Stimulated activated CD8-positive, alpha-beta memory T cell treated with anti-CD3 and anti-CD28 coated beads, Interleukin-7, amount 100 ng/mL, for 1 hour (primary cell): ENCODE results near the gene LSS.
A peak's percentile ranks its signal among the peaks of the same experiment; 100 is the strongest.
"Not testable (repeated sequence)": the region's sequence is repeated elsewhere in the genome, so short reads cannot be mapped to it uniquely, and the experiment has no call there.

Experiments used
- DNase-seq, 2 donors: peaks; one replicate each; pipeline ENCODE4 v3.0.0-alpha.2; 2020; ENCODE audit warnings: low read depth in 2 of 2

Gene LSS

DNA sequence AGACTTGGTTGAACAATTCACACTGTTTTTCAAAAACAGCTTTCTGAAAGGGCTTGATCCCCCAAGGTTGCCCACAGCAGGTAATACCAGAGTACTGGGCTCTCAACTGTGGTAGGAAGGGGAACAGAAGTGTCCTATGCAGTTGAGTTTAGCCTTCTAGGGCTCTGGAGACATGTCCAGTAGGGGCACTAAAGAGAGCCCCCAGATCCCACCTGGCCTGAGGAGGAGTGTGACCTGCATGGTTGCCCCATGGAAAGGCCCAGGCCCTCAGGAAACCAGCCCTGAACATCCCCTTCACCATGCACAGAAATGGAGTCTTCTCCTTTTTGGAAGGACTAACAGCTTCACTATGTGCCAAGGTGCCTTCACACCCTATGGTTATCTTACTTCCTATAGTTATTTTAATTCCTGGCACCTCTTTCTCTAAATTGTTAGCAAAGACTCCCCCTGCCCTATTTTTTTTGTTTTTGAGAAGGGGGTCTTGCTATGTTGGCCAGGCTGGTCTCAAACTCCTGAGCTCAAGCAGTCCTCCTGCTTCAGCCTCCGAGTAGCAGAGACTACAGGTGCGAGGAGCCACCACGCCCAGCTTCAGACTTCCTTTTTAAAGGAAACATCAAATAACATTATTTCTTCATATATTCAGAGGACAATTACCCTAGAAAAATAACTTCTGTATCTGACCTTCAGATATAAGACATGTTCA lies 16.8 kb upstream of the LSS start:
- no peak for DNase-seq

DNA sequence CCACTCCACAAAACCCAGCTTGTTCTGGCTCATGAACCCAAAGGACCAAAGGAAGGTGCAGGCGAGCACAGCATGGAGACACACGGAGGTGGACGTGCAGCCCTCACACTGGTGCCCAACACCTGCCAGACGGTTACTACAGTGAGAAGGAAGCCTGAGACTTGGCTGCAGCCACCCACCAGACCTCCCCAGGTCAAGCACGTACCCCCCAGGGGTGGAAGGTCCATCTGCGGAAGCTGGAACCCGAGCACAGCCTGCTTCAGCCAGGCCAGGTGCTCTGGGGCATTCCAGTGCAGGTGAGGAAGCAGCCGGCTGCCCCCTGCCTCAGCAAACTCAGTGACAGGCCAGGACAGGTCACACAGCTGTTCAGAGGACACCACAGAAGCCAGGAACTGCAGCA lies 16.0 kb upstream of the LSS start:
- DNase-seq: no peak

DNA sequence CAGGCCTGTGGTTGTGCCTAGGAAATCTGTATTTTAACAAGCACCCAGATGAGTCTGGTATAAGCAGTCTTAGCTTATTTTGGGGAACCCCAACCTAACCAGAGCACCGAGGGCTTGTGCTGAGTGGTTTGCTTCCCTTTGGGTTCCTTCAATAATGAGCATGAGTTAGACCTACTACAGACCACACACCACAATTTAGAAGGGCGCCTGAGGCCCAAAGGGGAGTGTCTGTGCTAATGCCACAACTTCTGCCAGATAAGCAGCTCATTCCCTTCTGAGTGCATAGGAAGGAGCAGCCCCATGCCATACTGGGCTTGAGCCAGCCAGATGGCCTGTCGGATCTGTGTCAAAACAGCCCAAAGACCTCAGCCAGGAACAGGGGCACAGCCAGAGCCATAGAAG lies 15.4 kb upstream of the LSS start:
- no peak for DNase-seq

DNA sequence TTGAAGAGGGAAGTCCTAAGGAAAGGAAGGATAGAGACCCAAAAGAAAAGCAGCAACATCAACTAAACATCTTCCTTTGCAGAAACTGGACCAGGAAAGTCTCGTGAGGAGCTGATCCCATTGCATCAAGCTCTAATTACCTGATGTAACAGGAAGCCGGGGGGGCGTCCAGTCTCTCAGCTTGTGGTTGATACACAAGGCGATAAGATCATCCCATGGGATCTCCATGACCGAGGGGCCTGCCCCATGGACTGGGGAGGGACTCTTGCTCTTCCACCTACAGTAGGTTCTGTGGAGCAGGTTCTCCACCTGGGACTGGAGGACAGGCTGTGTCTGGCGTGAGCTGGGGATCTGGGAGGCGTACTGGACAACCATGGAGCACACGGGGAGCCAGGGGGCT lies 14.8 kb upstream of the LSS start:
- no peak for DNase-seq

DNA sequence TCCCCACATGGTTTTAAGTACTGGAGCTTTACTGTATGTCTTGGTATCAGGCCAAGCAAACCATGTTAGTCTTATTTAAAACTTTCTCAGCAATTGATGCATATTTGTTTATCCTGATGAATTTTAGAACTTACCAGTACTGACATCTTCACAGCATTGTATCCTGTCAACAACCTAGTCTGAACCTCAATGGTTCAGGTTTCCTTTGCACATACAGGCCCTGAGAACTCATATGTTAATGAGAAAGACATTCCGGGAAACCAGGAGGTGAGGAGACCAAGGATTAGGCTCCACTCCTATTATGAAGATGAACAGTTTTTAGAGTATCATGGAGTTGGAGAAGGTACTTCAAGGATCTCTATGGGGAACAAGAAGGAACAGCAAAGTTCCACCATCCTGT lies 13.0 kb upstream of the LSS start:
- DNase-seq: not testable (repeated sequence)

DNA sequence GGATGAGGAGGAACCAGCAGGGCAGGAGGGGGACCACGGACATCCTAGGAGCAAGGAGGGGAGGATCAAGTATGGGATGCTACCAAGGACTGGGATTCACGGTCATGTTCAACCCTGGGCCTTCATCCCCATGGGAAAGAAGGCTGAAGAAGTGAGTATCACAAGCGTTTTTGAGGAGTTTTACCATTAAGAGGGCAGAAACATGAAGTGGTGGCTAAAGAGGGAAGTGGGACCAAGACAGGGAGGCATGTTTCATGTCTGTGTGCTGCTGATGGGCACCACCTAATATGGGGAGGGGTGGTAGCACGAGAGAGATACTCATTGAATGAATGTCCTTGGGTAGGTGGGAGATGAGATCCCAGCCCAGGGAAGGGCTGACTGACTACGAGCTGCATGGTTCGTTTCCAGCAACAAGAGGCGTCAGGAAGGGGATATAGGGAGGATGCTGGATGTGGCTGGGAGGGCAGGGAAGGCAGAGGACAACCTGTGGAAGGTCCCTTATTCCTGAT lies 11.3 kb upstream of the LSS start:
- no peak for DNase-seq

DNA sequence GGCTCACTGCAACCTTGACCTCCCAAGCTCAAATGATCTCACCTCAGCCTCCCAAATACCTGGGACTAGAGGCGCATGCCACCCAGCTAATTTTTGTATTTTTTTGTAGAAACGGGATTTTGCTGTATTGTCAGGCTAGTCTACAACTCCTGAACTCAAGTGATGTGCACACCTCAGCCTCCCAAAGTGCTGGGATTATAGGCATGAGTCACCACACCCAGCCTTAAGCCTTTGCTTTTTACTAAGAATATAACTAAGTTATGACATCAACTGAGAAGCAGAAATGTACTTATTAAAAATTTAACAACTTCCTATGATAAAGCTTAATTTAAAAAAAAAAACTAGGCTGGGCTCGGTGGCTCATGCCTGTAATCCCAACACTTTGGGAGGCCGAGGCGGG lies 8.9 kb upstream of the LSS start:
- no peak for DNase-seq

DNA sequence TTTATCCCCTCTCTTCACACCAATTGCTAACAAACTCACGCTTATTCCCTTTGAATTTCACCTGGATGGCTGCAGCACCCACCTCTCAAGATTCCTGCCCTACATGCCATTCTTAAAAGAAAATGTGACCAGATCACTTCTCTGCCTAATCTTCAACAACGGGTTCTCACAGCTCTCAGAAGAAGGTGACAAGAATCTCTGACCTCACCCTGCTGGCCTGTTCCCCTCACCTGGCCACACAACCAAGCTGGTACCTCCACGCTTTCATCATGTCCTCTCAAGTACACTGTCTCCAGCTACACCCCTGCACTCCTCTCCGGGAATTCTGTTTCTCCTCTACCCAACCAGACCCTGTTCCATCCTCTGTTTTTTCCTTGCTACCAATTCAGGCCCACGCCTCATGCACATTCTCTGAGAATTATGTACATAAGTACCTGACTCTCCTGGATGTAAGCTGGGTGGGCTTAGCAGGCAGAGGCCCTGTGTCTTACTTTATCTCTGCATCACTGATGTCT lies 5.9 kb upstream of the LSS start:
- no peak for DNase-seq

DNA sequence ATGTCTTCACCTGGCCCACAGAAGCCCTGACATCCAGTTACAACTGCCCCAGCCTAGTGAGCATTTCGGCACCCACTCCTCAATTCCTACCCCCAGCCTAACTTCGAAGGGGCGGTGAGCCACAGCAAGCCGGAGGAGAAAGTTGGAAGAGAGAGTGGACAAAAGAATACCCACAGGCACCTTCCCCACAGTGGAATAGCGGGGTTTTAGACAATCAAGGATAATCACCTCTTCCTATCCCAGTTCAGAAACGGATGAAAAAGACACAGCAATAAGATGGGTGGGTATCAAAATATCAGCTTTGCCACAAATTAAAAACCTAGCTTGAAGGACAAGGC lies 1.3 kb upstream of the LSS start:
- no peak for DNase-seq

DNA sequence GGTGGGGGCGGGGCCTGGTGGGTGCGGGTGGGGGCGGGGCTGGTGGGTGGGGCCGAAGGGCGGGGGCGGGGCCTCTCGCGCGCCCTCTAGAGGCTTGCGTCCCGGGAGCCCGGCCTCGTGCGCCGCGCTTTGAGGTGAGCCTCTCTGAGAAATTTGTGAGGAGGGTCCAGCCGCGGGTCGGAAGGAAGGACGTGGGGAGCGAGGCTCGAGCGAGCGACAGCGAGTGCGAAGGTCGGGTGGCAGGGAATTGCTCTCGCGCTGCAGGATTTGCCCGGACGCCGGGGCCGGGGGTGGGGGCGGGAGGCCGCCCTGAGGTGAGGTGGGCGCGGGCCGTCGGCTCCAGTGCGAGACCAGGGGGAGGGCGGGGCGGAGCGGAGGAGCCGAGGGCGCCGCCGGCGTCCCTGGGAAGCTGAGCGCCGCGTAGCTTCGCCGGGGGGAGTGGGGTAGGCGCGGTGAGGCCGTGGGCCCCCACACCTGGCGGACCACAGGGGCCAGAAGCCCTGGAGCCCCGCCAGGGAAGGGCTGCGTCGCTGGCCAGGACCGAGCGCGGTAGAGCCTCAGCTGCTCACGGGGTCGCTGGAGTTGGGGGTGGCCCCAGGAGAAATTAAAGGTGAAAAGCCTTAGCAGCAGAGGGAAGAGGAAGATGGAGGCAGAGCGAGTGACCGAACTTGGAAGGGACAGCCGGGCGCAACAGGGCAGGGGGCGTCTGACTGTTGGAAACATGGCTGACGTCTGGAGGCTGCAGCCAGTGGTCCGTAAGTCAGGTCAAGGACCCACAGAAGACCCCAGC lies 754 bp upstream of the LSS start:
- peak in 1 of 2 donors; percentile 14 for DNase-seq

DNA sequence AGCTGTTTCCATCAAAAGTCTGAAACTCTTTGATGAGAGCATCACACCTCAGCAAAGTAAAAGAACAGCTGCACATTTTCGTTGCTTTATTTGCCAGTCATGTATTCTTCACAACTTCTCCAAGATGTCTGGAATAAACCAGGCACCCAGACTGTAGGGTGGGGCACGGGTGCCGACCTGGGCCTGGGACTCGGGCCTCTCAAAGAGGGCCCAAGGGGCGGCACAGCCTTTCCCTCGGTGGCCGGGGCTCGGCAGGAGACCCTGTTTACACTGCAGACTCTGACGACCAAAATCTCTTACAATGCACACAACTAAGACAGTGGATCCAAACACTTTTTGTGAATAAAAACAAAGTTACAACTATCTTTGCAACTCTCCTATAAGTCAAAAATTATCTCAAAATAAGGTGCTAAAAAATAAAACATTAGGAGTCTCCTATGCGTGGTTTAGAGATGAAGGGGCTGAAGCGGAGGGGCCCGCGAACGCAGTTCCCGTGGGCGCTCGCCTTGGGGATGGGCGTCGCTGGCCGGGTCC lies 696 bp downstream of the LSS start:
- no peak for DNase-seq

DNA sequence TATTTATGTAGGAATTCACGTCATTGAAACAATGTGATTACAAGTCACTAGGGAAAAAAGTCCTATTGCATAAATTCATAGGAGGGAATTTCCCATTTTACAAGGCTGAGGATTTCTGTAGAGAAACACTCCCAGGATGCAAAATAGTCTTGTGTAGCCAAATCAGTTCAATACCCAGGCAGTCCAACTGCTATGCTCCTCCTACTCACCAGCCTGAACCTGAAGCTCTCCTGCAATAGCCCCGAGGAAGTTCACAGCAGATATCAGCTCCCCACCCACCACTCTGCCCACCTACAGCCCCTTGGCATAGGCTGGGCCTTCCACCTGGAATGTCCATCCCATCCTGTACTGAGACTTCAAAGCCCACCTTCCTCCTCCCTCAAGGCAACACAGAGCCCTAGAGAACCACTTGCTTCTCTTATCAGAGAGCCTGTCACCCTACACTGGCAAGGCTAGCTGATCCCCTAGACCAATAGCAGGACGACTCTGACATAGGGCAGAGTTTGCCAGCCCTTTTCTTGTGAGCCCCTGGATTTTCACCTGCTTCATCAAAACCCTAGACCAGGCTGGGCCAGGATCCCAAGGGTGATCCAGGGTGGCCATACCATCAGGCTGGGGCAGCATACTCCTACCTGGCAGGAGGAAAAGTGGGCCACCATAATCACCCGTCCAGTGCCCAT lies 1.5 kb downstream of the LSS start:
- DNase-seq: no peak

DNA sequence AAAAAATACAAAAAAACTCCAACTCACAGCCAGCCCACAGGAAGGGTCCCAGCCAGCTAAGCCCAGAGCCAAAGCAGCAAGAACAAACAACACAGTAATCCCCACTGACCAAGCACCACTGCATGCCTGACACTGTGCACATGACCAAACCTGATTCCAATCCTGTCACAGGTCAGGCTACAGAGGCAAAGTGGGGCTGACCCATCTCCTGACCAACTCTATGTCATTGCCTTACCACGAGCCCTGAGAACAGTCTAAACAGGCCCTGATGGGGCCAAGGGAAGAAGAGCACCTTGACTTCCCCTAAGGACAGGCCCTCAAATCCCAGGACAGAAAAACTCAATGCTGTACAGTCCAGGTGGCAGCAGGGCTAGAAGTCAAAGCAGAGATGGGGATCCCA lies 2.4 kb downstream of the LSS start:
- no peak for DNase-seq

DNA sequence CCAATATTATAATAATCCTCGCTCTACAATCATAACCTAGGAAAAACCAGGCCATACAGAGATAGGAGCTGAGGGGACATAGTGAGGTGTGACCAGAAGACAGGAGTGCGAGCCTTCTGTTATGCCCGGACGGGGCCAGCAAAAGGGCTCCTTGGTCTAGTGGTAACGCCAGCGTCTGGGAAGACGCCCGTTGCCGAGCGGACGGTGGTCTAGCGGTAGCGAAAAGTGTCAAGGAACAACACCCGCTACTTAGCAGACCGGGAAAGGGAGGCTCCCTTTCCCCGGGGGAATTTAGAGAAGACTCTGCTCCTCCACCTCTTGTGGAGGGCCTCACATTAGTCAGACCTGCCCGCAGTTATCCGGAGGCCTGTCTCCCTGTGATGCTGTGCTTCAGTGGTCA lies 4.9 kb downstream of the LSS start:
- DNase-seq: not testable (repeated sequence)

DNA sequence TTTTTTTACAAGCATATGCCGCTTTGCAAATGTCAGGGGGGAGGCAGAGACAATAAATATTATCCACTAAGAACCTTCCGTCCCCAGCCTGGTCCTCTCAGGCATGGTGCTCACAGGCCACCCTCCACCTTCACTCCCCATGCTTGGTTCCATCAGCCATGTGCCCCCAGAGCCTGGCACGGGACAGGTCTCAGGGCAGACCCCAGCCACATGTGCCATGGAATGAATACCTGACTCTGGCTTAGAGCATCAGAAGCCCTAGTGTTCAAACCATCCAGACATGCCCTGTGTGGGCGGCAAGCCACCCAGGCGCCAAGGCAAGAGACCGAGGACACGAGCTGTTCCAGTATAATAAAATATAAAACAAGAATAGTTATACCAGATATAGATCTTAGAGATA lies 5.4 kb downstream of the LSS start:
- DNase-seq: no peak

DNA sequence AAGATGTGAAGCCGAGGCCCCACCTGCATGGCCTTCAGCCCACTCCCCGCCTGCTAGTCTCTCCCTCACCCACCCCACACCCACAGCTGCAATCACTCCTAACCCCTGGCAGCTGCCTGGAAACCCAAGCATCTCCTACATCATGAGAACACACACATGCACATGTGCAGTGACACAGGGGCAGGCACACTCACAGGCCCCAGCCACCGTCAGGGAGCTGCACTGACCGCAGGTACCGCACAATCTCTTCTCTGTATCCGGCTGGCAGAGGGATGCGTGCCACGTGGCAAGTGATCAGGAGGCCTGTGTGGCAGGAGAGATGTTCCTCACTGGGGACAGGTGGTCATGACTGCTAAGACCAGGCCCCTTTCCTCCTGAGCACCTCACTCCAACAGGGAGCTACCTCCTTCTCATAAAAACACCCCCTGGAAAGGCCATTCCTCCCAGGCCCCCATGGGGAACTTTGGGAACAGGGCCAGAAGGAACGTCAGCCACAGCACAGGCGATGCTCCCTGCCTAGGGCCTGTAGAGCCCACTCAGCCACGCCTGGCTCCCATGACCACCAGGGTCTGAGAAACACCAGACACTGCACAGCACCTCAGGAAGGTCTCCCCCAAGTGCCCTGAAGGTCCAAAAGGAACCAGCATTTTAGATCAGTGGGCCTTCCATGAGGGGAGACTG lies 6.0 kb downstream of the LSS start:
- DNase-seq: no peak

DNA sequence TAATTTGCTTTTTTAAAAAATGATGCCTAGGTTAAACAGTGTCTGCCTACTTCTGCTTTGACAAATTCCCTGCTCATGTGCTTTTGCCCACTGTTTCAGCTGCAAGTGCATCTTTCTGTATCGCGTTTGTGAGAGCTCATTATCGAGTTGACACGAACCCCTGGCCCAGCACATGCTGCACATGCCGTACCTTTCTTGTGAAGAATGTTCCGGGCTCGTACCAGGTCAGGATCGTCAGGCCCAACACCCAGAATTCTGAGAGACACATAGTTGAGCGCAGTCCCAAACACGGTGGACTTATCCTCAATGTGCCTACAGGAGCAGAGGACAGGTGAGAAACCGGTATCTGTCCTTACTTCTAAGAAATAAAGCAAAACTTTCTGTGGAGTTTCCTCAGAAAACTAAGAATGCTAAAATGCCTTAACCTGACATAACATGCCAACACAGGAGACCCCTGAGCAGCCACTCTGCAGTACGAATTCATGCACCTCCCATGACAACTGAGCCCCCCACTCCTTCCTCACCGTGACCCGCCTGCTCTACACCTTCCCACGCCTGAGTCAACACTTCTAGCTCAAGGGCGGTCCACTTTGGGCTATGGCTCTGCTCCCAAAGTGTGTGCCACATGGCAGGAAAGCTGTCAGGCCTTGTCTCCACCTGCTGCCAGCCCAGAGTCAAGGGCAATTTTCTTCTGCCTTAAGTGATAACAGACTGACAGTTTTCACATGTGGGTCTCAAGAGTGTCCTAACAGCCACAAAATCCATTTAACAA lies 6.7 kb downstream of the LSS start:
- no peak for DNase-seq

DNA sequence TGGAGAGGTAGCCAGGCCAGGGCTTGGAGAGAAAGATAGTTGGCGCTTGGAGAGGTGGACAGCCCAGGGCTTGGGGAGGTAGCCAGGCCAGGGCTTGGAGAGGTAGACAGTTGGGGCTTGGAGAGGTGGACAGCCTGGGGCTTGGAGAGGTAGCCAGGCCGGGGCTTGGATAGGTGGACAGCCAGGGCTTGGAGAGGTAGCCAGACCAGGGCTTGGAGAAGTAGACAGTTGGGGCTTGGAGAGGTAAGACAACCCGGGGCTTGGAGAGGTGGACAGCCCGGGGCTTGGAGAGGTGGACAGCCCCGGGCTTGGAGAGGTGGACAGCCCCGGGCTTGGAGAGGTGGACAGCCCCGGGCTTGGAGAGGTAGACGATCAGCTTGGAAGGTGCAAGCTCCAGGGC lies 7.7 kb downstream of the LSS start:
- DNase-seq: no peak

DNA sequence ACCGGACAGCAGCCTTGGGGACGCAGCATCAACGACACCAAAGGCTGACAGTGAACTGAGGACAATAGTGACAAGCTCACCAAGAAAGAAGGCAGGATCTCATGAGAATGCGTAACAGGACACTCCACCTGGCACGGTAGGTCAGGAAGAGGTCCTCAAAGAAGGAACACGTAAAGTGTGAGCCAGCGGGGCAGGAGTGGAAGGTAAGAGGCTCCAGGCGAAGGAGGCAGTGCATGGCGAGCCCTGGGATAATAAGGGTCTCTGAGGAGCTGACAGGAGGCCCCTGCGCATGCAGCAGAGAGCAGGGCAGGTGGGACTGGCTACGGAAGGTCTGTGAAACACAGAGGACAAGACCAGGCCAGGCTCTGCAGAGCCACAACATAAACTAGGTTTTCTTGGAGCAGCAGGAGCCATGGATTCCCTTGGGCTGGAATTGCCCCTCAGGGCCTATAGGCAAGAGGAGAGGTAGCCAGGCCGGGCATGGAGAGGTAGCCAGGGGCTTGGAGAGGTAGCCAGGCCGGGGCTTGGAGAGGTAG lies 8.2 kb downstream of the LSS start:
- DNase-seq: no peak

DNA sequence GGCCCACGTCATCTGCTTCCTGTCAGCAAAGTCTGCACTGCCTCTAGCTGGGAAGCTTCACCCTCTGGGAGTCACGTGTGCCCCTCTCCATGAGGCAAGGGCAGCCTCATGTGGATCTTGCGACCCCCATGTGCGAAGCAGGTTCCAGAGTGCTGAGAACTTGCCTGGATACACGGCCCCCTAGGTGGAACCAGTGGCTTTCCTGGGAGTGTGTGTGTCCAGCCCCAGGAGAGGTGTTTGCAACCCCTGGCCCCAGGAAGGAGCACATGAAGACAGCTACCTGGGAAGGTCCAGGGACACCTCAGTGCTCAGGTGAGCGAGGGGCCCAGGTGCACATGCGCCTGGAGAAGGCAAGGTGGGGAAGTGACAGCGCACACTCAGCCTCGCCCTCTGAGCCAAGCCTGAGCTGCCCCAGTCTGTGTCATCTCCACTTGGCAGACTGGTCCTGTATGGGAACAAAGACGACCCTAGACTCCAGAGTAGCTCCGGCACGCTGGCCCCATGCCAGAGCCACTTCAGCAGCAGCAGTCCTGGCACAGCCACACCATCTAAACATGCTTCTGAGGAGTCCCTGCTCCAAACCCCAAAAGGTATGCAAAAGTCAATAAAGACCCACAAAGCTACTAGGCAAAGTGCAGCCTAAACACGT lies 8.9 kb downstream of the LSS start:
- DNase-seq: no peak
